NCI-H2196 treated with DMSO at 0.1 percent for 48 hours (cell line): ENCODE results near the gene NTF3.

Experiments used
- DNase-seq: peaks from one replicate; lab custom pipeline; 2025; ENCODE audit not compliant: unreplicated experiment; lab: John Stamatoyannopoulos, UW

NTF3 gene

DNA sequence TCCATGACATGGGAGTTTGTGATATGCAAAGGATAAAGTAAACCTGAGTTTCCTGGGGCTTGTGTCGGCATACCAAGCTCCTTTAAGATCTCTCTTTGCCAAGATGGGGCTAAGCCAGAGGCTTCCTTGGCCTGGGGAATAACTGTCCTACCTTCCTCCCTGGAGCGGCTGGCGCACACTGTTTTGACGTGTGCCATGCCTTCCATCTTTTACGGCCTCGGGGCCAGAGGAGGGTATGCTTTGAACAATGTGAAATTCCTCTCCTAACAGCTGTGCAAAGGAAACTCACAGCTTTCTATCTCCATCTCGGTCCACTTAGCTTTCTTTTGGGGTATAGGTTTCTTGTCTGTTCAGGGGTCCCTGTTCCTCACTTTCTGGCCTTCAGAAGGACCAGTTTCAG is 55.2 kb downstream of the NTF3 start:
- DNase-seq: no peak

- DNase-seq: no peak
Measured at GRCh38 chr12:5487948-5488625, 56.2 kb downstream of the NTF3 start.

DNA sequence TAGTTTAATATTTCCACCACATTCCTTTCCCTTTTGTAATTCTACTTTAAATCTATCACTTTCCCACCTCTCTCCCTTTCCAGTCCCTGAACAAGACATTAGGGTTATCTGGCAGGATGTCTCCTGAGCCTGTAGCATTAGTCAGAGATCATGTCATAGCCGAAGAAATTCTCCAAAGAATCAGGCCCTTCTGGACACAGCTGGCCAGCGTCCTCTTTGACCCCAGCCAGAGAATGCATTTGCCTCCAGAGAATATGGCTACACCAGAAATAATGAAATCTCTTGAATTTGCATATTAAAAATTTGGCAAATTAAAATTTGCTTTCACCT is 56.7 kb downstream of the NTF3 start:
- no peak for DNase-seq

DNA sequence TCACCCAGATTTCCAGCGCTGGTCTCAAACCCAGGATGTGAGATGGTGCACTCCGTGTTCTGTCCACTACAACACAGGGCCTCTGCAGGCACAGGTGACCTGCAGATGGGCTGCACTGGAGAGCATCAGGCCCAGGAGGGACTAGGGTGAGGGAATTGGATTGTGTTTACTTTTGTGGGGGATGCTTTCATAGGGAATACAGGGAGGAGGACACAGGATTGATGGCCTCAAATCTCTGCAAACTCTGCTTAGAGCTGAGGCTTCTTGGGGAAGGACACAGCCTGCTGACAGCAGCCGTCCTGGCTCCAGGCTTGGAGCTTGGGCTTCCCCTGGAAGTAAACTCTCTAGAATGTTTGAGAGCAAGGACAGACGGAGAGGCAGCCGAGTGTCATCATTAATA is 57.1 kb downstream of the NTF3 start:
- DNase-seq: no peak

GRCh38 chr12:5489760-5490406 is 58.0 kb downstream of the NTF3 start:
- no peak for DNase-seq

GRCh38 chr12:5492562-5492961 is 60.7 kb downstream of the NTF3 start:
- DNase-seq: no peak

DNA sequence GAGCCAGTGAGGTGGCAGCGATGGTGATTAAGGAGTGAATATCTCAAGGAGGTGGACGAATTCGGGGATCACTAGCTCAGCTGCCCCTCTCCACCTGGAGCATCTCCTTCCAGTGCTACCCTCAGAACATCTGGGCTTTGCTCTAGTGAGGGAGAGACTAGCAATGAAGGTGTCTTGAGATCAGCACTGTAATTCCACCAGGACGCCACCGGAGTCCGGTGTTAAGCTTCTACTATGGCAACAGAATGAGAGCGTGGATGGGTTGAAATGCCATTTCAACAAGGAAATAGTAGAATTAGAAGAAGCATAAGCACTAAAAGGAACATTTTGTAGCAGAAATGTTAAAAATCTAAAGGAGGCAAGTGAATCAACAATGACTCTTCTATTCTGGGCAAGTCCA is 61.1 kb downstream of the NTF3 start:
- no peak for DNase-seq

- no peak for DNase-seq
Measured at GRCh38 chr12:5494343-5494742, 62.4 kb downstream of the NTF3 start.

DNA sequence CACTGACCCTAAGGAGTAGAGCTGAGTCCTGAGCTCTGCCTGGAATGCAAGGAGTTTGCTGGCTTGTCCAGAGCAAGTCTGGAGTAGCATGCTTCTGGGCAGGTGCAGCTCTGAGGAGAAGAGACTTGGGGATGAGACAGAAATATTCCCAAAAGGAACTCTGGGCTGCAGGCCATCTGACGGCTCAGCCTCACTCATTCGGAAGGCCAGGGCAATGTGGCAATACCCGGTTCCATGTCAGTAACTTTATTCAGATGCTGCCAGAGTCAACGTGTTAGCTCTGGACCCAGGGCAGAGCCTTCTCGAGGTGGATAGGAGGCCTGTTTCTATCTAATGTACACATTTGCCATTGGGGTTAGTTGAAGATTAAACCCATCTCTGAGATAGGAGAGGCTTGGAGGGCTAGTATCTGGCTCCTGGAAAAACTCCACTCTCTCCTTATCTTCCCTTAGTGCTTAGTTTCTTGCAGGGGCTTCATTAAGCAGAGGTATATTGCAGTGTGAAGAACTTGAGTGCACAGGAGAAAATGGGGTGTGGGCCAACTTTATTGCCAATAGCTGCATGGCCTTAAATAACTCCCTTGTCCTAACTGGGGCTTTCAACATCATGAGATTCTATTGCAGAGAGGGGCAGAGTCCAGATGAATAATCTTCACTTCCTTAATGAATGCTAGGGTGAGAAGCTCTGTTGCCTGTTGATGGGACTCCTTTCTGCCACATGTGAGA is 65.6 kb downstream of the NTF3 start:
- no peak for DNase-seq

DNA sequence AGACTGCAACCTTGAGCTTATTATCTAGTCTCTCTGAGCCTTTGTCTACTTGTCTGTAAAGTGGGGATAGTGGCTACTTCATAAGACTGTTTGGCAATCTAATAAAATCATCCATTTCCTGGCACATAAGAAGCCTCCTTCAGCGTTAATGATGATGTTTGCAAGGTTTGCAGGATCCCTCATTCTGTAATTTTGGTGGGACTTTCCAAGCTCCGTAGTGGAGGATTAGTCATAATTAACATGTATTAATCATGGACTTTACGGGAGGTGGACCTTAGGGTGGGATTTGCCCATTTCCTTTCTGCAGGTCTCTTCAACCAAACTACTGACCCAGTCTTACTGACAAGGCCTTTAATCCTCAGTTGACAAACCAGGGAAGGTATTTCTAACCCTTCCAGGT is 66.2 kb downstream of the NTF3 start:
- no peak for DNase-seq

GRCh38 chr12:5498806-5499205 is 66.9 kb downstream of the NTF3 start:
- DNase-seq: no peak

- DNase-seq: no peak
Measured at GRCh38 chr12:5499566-5500330, 67.8 kb downstream of the NTF3 start.

- no peak for DNase-seq
Measured at GRCh38 chr12:5500331-5500659, 68.4 kb downstream of the NTF3 start.

- DNase-seq: no peak
Measured at GRCh38 chr12:5503774-5504173, 71.9 kb downstream of the NTF3 start.

DNA sequence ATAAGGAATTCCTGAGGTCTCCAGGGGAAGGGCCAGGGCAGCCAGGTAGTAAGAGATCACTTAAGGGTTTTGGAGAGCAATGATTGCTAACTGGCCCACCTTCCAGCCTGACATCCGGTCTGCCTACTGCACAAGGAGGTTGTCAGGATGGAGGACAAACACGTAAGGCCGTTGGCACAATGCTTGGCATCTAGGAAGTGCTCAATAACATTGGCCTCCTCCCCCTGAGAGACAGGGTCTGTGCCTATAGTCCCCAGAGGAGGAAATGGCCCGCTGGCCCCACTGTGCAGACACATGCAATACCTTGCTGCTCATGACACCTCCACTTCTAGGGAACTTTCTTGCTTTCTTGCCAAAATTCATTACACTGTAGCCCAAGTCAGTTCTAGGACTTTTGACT is 73.2 kb downstream of the NTF3 start:
- DNase-seq: no peak

- no peak for DNase-seq
Measured at GRCh38 chr12:5505751-5506150, 73.8 kb downstream of the NTF3 start.

DNA sequence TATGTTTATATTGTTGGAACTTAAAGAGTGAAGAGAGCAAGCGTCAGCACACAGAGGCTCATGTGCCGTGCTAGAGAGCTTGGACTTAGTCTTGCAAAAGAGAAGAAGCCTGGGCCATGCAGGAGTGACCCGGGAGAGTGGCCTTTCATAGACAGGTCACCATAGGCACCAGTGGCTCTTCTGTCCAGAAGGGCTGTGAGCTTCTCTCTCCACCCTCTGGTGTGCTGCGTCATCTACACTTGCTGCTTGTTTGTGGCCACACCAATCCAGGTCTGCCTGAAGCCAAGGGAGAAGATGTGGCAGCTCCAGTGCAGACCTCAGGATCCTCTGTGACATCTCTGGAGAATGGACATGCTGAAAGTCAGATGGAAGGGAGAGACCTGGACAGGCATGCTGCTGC is 74.4 kb downstream of the NTF3 start:
- DNase-seq: no peak

GRCh38 chr12:5506821-5507231 is 74.9 kb downstream of the NTF3 start:
- DNase-seq: no peak

- no peak for DNase-seq
Measured at GRCh38 chr12:5507401-5507935, 75.6 kb downstream of the NTF3 start.

DNA sequence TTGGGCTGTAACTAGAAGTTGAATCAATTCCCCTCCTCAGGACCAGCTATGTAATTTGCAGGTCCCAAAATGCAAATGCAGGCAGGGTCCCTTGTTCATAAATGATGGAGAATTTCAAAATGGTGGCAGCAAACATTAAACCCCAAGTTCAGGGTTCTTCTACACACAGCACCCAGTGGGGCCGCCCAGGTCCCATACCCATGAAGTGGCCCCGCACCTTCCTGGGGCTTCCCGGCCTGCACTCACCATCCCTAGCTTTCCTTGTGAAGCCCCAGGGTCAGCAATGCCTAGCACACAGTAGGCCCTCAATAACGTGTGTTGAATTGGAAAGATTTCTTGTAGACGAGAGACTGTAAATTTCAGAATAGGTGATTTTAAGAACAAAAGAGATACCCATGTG is 76.0 kb downstream of the NTF3 start:
- no peak for DNase-seq

- DNase-seq: no peak
Measured at GRCh38 chr12:5509102-5509501, 77.2 kb downstream of the NTF3 start.

- DNase-seq: no peak
Measured at GRCh38 chr12:5509557-5509956, 77.6 kb downstream of the NTF3 start.
